HG03558 (cell line): Measurements from ENCODE around the gene SORCS2.
"Not testable (repeated sequence)": the region's sequence is repeated elsewhere in the genome, so short reads cannot be mapped to it uniquely, and the experiment has no call there.

Experiments used
- ATAC-seq: cut with Tn5 transposase; IDR thresholded peaks from one replicate; pipeline ENCODE4 v1.9.1; 2021; ENCODE audit warnings: moderate number of reproducible peaks; ENCODE audit not compliant: unreplicated experiment; ENCODE audit errors: extremely low read depth

The SORCS2 gene

DNA sequence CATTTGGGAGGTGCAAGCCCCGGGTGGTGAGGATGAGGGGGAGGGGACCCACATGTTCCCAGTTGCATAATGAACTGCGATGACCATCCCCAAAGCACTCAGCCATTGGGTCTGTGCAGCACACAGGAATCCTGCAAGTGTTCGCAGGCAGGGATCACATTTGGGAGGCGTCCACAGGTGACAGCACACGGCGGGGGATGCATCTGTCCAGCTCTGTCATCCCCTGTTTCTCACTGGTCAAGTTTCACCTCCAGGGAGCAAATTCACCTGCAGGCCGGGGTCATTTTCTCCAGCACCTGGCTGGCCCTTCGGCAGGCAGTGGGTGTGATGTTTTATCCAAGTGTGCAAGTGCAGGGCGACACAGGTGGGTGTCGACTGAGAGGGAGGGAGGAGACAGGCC lies 33.3 kb upstream of the SORCS2 start:
- ATAC-seq, result no peak

DNA sequence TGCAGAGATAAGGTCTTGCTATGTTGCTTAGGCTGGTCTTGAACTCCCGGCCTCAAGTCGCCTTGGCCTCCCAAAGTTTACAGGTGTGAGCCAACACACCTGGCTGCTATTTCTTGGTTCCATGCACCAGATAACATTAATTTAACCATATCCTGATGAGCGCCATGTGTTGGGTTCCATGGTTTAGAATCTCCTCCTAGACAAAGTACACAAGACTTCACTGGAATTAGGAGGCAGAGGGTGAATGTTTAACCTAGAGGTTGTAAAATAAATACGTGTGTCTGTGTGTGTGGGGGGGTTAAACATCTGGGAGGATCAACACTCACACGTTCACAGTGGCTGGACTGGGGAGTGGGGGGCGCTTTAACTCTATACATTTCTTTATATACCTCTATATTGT lies 32.4 kb upstream of the SORCS2 start:
- ATAC-seq, result no peak

DNA sequence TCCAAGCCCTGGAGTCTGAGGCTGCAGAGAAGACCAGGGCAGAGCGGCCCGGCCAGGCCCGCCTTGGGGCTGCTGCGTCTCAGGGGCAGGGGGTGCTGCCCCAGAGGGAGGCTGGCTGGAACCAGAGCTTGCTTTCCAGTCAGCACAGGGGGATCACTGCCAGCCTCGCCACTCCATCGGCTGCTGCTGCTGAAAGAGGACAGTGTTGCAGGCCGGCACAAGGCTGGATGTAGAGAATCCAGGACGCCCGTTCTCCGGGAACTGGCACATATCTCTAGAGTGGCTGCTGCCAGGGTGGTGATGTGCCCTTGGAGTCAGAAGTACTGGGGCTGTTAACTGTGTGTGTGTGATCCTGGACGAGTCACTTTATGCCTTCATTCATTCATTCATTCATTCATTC lies 31.9 kb upstream of the SORCS2 start:
- ATAC-seq, result no peak

DNA sequence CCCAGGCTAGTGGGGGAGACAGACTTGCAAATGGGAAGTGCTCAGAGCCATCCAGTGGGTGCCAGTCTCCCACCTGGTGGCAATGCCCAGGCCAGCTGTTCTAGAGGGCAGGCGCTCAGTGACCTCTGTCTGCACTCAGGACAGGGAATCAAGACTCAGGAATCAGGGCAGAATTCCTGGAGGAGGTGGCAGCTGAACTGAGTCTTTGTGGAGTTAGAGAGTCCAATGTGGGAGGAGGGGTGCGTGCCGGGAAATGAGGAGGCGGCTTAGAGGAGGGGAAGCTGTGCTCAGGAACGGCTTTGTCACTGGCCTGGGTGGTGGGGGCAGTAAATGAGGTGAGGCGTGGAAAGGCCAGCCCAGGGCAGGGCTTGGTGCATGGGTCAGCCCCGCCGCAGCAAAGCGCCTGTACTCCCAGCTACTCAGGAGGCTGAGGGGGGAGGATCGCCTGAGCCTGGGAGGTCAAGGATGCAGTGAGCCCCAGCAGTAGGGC lies 31.3 kb upstream of the SORCS2 start:
- ATAC-seq, result no peak

DNA sequence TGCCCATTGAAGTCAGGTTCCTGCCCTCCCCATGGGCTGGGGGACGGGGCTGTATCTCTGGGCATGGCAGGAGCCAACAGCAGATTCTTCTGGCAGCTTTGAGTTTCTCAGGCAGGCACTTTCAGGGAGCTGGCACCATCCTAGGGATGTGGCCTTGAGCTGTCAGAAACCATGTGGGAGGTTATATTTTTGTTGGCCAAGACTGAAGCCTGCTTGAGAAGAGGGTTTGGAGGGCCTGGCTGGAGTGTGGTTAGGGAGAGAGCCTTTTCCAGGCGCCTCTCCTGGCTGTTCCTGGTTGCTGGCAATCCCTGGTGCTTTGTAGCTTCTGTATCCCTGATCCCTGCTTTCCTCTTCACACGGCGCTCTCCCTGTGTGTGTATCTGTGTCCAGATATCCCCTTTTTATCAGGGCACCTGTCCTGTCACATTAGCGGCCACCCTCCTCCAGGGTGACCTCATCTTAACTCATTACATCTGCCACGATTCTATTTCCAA lies 30.6 kb upstream of the SORCS2 start:
- no peak for ATAC-seq

DNA sequence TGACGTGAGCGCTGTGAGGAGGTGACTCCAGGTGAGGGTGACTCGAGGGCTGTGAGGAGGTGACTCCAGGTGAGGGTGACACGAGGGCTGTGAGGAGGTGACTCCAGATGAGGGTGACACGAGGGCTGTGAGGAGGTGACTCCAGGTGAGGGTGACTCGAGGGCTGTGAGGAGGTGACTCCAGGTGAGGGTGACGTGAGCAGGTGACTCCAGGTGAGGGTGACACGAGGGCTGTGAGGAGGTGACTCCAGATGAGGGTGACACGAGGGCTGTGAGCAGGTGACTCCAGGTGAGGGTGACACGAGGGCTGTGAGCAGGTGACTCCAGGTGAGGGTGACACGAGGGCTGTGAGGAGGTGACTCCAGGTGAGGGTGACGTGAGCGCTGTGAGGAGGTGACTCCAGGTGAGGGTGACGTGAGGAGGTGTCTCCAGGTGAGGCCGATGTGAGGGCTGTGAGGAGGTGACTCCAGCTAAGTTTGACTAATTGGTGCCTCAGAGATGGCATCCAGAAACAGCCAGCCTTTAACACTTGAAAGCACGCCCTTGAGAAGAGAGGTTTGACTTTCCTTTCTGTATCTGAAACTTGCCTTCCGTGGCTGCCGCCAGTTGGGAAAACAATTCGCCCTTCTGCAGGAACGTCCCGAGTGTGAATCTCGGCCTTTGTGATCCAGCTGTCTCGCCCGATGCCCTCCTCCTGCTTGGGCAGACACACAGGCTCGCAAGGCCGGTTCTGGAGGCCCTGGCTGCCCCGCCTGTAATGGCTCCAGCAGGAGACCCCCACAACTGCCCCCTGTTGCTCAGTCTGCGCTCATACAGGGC lies 27.1 kb upstream of the SORCS2 start:
- not testable (repeated sequence) for ATAC-seq

DNA sequence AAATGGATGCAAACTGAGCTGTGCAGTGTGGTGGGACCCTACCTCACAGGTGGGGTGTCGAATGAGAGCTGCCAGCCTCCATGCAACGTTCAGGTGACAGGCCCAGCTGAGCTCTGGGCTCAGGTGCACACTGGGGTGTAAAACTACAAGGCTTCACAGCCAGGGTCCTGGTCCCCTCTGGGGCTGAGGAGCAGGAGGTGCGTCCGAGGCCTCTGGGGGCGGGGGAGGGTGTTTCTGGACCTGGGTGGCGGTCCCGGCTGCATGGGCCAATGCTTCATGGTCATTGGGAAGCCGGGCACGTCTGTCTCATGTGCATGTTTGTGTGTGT lies 26.5 kb upstream of the SORCS2 start:
- ATAC-seq, result no peak

DNA sequence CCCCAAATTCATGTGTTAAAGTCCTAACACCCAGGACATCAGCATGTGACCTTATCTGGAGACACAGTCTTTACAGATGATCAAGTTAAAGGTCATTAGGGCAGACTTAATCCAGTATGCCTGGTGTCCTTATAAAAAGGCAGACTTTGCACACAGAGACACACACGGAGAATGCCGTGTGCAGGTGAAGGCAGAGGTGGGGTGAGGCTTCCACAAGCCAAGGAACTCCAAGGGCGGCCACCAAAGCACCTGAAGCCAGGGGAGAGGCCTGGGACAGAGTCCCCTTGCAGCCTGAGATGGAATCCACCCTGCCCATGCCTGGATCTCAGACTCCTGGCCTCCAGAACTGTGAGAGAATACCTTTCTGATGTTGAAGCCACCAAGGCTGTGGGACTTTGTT lies 26.1 kb upstream of the SORCS2 start:
- ATAC-seq, result no peak

DNA sequence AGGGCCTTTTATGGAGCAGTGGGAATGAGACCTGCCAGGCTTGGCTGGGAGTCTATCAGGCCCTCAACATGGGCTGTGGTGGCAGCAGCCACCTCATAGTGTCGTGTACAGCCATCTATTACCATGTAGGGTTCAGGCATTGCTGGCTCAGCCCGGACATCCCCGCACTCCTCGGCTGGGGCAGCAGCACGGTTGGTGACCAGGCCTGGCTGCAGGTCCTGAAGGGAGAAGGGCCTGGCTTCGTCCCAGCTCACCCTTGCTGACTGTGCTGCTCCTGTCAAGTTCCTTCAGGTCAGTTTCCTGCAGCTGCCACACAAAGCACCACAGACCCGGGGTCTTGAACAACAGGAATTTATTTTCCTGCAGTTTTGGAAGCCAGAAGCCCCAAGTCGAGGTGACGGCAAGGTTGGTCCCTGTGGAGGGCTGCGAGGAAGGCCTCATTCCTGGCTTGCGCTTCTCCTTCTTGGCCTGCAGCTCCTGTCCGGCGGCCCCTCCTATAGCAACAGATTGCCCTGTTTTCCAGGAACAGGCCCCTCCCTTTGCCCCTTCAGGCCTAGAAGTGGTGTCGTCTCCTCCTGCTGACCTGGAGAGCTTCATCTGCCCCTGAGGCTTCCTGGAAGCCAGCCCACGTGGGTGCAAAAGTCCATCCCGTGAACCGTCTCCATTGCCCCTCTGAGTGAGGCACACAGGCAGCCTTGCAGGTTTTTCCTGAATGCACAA lies 25.2 kb upstream of the SORCS2 start:
- no peak for ATAC-seq

DNA sequence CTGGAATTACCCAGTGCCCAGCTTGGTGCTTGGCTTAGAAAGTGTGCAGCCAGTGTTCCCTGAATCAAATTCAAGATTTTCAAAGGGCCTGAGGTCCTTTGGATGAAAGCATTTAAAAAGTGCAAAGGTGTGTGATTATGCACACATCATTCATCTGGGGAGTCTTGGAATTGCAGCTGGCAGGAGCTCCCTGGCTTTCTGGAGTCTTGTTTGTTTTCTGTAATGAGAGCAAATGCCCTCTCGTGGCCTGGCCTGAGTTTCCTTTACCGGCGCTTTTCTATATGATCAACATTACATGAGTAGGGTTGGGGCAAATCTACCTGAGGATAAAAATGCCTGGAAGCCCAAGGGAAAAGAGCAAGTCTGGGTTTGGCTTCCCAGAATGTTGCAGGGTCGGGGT lies 24.6 kb upstream of the SORCS2 start:
- ATAC-seq, result no peak

DNA sequence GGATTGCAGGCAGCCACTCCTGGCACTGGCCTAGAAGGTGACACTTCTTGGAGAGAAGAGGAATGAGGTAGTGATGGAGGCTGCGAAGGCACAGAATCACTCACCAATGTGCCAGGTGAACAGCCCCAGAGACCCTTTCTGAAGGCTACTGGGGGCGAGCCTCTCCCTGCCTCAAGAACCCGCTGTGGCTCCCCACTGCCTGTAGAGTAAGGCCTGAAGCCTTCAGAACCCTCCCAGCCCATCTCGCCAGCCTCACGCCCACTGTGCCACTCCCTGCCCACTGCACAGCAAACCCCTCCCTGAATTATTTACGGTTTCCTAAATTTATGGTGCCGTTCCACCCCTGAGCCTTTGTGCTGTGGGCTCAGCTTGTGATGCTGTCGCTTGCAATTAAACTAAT lies 24.2 kb upstream of the SORCS2 start:
- ATAC-seq, result no peak

DNA sequence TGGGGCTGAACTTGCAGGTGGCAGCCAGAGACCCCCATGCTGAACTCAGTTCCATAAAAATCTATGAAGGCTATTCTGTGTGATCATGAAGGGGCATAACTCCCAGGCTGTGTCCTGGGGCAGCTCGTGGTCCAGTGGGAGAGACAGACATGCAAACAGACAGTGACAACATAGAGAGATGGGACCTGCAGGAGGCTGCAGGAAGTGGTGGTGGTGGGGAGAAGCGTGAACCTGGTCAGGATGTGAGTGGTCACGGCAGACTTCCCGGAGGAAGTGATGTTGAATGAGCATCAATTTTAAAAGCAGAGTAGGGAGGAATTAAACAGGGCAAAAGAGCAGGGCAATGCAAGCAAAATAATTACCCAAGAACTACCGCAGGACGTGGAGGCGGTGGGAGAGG lies 23.2 kb upstream of the SORCS2 start:
- no peak for ATAC-seq

DNA sequence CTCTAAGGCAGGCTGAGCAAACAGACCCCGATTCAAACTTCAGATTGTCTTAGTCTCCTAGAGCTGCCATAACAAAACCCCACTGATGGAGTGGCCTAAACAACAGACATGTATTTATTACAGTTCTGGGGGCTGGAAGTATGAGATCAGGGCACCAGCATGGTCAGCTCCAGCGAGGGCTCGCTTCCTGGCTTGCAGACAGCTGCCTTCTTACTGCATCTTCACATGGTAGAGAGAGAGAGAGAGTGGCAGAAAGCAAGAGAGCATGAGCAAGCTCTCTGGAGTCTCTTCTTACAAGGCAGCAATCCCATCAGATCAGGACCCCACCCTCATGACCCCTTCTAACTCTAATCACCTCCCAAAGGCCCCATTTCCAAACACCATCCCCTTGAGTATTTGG lies 22.3 kb upstream of the SORCS2 start:
- no peak for ATAC-seq

DNA sequence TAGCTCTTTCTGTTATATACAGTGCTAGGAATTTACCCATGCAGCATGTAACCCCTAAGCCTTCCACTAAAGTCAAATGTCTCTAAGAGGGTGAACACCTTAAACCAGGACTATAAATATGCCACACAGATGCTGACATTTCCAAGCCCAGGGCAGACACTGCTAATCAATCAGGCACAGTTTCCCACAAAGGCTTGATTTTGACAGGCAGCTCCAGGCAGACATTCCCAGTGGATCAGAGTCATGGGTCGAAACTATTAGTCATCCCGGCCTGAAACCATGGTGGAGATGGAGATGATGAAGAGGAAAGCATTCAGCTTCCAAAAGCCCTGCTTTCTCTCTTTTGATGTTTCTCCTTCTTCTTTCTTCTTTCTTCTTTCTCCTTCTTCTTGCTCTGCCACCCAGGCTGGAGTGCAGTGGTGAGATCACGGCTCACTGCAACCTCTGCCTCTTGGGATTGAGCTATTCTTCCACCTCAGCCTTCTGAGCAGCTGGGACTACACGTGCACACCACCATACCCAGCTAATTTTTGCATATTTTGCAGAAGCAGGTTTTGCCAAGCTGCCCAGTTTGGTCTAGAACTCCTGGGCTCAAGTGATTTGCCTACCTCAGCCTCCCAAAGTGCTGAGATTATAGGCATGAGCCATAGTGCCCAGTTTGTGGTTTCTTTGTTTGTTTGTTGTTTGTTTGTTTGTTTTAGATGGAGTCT lies 21.0 kb upstream of the SORCS2 start:
- no peak for ATAC-seq

DNA sequence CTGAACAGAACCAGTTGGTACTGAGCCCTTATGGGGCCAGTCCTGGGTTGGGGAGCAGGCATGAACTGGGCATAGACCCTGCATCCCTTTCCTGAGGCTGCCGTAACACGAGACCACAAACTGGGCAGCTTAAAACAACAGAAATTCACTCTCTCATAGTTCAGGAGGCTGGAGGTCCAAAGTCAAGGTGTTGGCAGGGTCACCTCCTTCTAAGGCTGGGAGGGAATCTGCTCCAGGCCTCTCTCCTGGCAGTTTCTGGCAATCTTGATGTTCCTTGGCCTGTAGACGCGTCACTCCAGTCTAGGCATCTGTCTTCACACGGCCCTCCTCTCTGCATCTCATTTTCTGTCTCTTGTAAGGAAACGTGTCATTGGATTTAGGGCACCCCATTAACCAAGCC lies 19.8 kb upstream of the SORCS2 start:
- ATAC-seq, result no peak

DNA sequence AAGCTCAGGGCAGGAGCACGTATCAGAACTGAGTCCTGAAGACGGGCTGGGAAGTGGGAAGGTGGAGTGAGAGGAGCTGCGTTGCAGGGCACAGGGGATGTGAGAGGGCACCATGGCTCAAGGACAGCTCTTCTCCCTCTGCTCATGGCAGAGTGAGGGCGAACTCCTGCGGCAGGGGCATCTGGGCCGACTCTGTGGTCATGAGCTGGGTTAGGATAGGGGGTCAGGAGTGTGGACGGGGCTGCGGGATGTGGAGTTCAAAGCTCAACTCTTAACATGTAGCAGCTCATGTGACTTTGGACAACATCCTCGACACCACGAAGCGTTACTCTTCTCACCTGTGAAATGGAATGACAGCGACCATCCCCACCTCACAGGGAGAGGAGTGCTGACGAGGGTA lies 19.4 kb upstream of the SORCS2 start:
- ATAC-seq, result no peak

DNA sequence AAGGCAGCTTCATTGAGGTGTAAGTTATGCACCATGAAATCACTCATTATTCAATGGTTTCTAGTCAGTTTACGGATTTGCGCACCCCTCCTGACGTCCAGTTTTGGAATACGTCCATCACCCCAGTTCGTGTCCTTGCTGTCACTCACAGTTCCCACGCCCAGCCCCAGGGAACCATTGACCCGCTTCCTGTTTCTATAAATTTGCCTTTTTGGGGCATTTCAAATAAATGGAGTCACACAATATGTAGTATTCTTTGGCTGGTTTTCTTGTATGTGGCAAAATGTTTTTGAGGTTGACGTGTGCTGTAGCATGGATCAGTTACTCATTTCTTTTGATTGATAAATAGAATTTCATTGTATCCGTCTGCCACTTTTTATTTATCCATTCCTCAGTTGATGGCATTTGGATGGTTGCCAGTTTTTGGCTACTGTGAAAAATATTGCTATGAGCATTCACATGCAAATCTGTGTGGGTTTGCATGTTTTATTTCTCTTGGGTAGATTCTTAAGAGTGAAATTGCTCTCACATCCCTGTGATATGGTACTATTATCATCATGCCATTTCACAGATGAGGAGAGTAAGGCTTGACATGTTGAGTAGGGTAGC lies 18.4 kb upstream of the SORCS2 start:
- ATAC-seq, result no peak

DNA sequence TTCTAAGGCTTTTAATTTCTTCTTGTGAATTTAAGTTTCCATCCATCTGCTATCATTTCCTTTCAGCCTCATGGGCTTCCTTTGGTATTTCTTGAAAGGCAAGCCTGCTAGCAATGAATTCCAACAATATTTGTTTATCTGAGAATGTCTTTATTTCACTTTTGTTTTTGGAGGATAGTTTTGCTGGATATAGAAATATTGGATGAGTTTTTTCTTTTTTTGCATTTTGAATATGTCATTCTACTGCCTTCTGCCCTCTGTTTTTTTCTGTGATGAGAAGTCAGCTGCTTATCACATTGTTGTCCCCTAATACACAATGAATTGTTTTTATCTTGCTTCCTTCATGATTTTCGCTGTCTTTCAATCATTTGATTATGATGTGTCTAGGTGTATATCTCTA lies 13.2 kb upstream of the SORCS2 start:
- no peak for ATAC-seq

DNA sequence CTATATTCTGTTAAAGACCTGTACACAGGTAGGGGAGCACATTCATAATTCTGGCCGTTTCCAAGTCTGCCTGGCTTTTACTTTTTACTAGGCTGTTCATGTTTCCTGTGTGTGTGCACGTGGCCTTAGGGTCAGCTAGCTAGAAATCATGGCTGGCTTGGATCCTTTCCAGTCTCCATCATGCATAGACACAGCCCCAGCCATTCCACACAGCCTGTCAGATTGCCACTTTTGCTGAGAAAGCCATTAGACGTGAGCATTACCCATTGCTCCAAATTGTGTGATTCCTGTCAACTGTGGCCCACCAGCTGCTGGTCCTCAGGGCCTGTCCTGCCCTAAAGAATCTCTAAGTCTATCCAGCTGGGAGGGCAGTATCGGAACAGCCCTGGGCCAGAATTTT lies 11.4 kb upstream of the SORCS2 start:
- ATAC-seq, result no peak

DNA sequence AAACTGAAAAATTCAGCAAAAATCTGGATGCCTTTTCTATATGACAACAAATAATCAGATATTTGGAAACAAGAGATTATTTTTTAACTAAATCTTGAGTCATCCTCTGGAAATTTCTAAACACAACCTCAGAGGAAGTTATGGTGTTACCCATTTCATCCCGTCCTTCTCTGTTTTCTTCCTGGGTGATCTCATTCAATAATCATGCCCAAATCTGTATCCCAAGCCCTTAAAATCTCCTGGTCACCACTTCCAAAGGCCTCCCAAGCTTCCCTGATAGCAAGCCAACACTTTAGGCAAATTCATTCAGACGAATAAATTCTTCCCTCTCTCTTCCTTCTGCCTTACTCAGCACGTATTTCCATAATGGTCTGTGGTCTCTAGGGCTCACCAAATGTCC lies 9.7 kb upstream of the SORCS2 start:
- no peak for ATAC-seq

DNA sequence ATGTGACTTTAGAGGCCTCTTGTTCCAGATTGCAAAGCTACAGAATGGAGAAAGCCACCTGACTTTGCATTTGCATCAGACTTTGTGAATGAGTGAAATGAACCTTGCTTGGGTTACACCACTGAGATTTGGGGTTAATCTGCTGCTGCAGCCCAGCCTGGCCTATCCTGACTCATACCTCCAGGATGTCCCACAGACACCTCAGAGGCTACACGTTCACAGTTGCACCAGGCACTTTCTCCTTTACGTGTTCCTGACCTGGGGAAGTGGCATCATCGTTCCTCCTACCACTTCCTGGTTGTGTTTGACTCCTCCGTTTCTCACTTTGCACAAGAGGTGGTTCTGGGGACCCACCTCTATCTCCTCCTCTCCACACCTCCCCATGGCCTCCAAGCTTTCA lies 9.2 kb upstream of the SORCS2 start:
- ATAC-seq, result no peak
